SK-N-SH treated with all-trans-retinoic acid at 6 μM for 48 hours (cell line): ENCODE data around the gene SLC1A4.
"Not testable (repeated sequence)": the region's sequence is repeated elsewhere in the genome, so short reads cannot be mapped to it uniquely, and the experiment has no call there.

Experiments
- ATAC-seq: fragments of 200-7000 bp; cut with Tn5 transposase; 3 replicates; pipeline ENCODE4 v1.9.1; 2020; ENCODE audit warnings: mild to moderate bottlenecking, moderate library complexity
- ARNTL ChIP-seq: fragments of 450-650 bp; formaldehyde crosslinking; IDR thresholded peaks from 2 replicates; pipeline ENCODE4 v1.5.0; 2020; ENCODE audit warnings: low read depth, mild to moderate bottlenecking, moderate library complexity, borderline replicate concordance
- BACH2 ChIP-seq: fragments of 250-450 bp; sonication (Bioruptor Pico); IDR thresholded peaks from 2 replicates; pipeline ENCODE4 v1.9.0; 2021; ENCODE audit warnings: mild to moderate bottlenecking, borderline replicate concordance
- CSDC2 ChIP-seq: fragments of 250-450 bp; sonication (Bioruptor Pico); IDR thresholded peaks from 2 replicates; pipeline ENCODE4 v1.5.0; 2020; ENCODE audit warnings: mild to moderate bottlenecking, moderate library complexity
- ESRRG ChIP-seq: fragments of 250-450 bp; sonication (Bioruptor Pico); IDR thresholded peaks from 2 replicates; pipeline ENCODE4 v1.6.1; 2021; ENCODE audit warnings: mild to moderate bottlenecking
- GLIS3 ChIP-seq: fragments of 250-450 bp; sonication (Bioruptor Pico); IDR thresholded peaks from 2 replicates; pipeline ENCODE4 v1.5.0; 2020; ENCODE audit warnings: mild to moderate bottlenecking, moderate library complexity
- ISL1 ChIP-seq: fragments of 250-450 bp; sonication (Bioruptor Pico); IDR thresholded peaks from 2 replicates; pipeline ENCODE4 v2.1.2; 2022; ENCODE audit warnings: mild to moderate bottlenecking, moderate library complexity
- OSR1 ChIP-seq: fragments of 250-450 bp; sonication (Bioruptor Pico); IDR thresholded peaks from 2 replicates; pipeline ENCODE4 v1.8.0; 2022; ENCODE audit warnings: moderate library complexity, mild to moderate bottlenecking, inconsistent platforms
- PPARA ChIP-seq: fragments of 250-450 bp; sonication (Bioruptor Pico); IDR thresholded peaks from 2 replicates; pipeline ENCODE4 v1.5.0; 2020; ENCODE audit warnings: mild to moderate bottlenecking, borderline replicate concordance
- RARB ChIP-seq: fragments of 250-450 bp; sonication (Bioruptor Pico); IDR thresholded peaks from 2 replicates; pipeline ENCODE4 v1.8.0; 2021; ENCODE audit warnings: mild to moderate bottlenecking, moderate library complexity
- SNAI2 ChIP-seq: fragments of 250-450 bp; sonication (Bioruptor Pico); IDR thresholded peaks from 2 replicates; pipeline ENCODE4 v1.5.0; 2020; ENCODE audit warnings: mild to moderate bottlenecking, moderate library complexity
- TCF4 ChIP-seq: fragments of 250-450 bp; sonication (Bioruptor Pico); IDR thresholded peaks from 2 replicates; pipeline ENCODE4 v1.8.0; 2021; ENCODE audit warnings: mild to moderate bottlenecking, moderate library complexity, borderline replicate concordance
- TOX ChIP-seq: fragments of 250-450 bp; sonication (Bioruptor Pico); IDR thresholded peaks from 2 replicates; pipeline ENCODE4 v1.8.0; 2021; ENCODE audit warnings: mild to moderate bottlenecking, moderate library complexity, borderline replicate concordance
- TSHZ2 ChIP-seq: fragments of 250-450 bp; sonication (Bioruptor Pico); IDR thresholded peaks from 2 replicates; pipeline ENCODE4 v1.5.0; 2020; ENCODE audit warnings: mild to moderate bottlenecking, moderate library complexity
- ZFP30 ChIP-seq: fragments of 450-650 bp; formaldehyde crosslinking; IDR thresholded peaks from 2 replicates; pipeline ENCODE4 v1.5.0; 2022; ENCODE audit warnings: mild to moderate bottlenecking, moderate library complexity
- ZNF565 ChIP-seq: fragments of 450-650 bp; formaldehyde crosslinking; conservative IDR thresholded peaks from 2 replicates; pipeline ENCODE4 v1.5.0; 2020; ENCODE audit warnings: low read depth, mild to moderate bottlenecking, moderate library complexity
- ZNF70 ChIP-seq: fragments of 450-650 bp; formaldehyde crosslinking; IDR thresholded peaks from 2 replicates; pipeline ENCODE4 v1.5.0; 2020; ENCODE audit warnings: mild to moderate bottlenecking, moderate library complexity
- ZNF8 ChIP-seq: fragments of 450-650 bp; formaldehyde crosslinking; IDR thresholded peaks from 2 replicates; pipeline ENCODE4 v1.5.0; 2020; ENCODE audit warnings: mild to moderate bottlenecking, moderate library complexity
- TF ChIP-seq, protein P1 (sequence below): fragments of 250-450 bp; sonication (Bioruptor Pico); IDR thresholded peaks from 2 replicates; pipeline ENCODE4 v1.8.0; 2020; ENCODE audit warnings: mild to moderate bottlenecking, moderate library complexity, borderline replicate concordance
- TF ChIP-seq, protein P2 (sequence below): fragments of 250-450 bp; sonication (Bioruptor Pico); IDR thresholded peaks from 2 replicates; pipeline ENCODE4 v1.5.1; 2021; ENCODE audit warnings: mild to moderate bottlenecking, moderate library complexity
- TF ChIP-seq, protein P3 (sequence below): fragments of 250-450 bp; sonication (Bioruptor Pico); IDR thresholded peaks from 2 replicates; pipeline ENCODE4 v1.5.1; 2020; ENCODE audit warnings: low read depth, mild to moderate bottlenecking, moderate library complexity

Gene SLC1A4

GRCh38 chr2:64958556-64958955 lies 30.6 kb upstream of the SLC1A4 start (continued):
- TF ChIP-seq, protein P1, sequence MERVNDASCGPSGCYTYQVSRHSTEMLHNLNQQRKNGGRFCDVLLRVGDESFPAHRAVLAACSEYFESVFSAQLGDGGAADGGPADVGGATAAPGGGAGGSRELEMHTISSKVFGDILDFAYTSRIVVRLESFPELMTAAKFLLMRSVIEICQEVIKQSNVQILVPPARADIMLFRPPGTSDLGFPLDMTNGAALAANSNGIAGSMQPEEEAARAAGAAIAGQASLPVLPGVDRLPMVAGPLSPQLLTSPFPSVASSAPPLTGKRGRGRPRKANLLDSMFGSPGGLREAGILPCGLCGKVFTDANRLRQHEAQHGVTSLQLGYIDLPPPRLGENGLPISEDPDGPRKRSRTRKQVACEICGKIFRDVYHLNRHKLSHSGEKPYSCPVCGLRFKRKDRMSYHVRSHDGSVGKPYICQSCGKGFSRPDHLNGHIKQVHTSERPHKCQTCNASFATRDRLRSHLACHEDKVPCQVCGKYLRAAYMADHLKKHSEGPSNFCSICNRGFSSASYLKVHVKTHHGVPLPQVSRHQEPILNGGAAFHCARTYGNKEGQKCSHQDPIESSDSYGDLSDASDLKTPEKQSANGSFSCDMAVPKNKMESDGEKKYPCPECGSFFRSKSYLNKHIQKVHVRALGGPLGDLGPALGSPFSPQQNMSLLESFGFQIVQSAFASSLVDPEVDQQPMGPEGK (CRISPR knock-in tag) = no peak
- TF ChIP-seq ZNF8 (no peak), TOX (CRISPR knock-in tag) (no peak), RARB (CRISPR knock-in tag) (no peak), ESRRG (no peak)
- TF ChIP-seq, all 23 proteins: peak for 0

GRCh38 chr2:64960819-64961218 lies 28.4 kb upstream of the SLC1A4 start:
- TF ChIP-seq TSHZ2 (CRISPR knock-in tag) = no peak
- TF ChIP-seq, protein P2, sequence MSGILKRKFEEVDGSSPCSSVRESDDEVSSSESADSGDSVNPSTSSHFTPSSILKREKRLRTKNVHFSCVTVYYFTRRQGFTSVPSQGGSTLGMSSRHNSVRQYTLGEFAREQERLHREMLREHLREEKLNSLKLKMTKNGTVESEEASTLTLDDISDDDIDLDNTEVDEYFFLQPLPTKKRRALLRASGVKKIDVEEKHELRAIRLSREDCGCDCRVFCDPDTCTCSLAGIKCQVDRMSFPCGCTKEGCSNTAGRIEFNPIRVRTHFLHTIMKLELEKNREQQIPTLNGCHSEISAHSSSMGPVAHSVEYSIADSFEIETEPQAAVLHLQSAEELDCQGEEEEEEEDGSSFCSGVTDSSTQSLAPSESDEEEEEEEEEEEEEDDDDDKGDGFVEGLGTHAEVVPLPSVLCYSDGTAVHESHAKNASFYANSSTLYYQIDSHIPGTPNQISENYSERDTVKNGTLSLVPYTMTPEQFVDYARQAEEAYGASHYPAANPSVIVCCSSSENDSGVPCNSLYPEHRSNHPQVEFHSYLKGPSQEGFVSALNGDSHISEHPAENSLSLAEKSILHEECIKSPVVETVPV = no peak
- TF ChIP-seq, protein P3, sequence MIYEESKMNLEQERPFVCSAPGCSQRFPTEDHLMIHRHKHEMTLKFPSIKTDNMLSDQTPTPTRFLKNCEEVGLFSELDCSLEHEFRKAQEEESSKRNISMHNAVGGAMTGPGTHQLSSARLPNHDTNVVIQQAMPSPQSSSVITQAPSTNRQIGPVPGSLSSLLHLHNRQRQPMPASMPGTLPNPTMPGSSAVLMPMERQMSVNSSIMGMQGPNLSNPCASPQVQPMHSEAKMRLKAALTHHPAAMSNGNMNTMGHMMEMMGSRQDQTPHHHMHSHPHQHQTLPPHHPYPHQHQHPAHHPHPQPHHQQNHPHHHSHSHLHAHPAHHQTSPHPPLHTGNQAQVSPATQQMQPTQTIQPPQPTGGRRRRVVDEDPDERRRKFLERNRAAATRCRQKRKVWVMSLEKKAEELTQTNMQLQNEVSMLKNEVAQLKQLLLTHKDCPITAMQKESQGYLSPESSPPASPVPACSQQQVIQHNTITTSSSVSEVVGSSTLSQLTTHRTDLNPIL (CRISPR knock-in tag) = no peak
- no peak for TF ChIP-seq CSDC2
- no peak for TF ChIP-seq ZNF70 (CRISPR knock-in tag)
- no peak for TF ChIP-seq ZFP30
- no peak for ATAC-seq

- not testable (repeated sequence) for ATAC-seq
Observed at GRCh38 chr2:64963138-64963537, 26.1 kb upstream of the SLC1A4 start.

- no peak for ATAC-seq
- no peak for TF ChIP-seq BACH2 (CRISPR knock-in tag)
- TF ChIP-seq TCF4 = no peak
- TF ChIP-seq RARB (CRISPR knock-in tag) = no peak
- no peak for TF ChIP-seq TOX (CRISPR knock-in tag)
- no peak for TF ChIP-seq ISL1 (CRISPR knock-in tag)
- TF ChIP-seq ARNTL = no peak
- no peak for TF ChIP-seq CSDC2
- no peak for TF ChIP-seq GLIS3 (CRISPR knock-in tag)
- TF ChIP-seq ZNF70 (CRISPR knock-in tag) = no peak
- TF ChIP-seq, protein P1 (CRISPR knock-in tag) = no peak
- no peak for TF ChIP-seq SNAI2 (CRISPR knock-in tag)
- TF ChIP-seq, protein P2 = no peak
- TF ChIP-seq, protein P3 (CRISPR knock-in tag) = no peak
- TF ChIP-seq OSR1 (CRISPR knock-in tag) = no peak
- no peak for TF ChIP-seq ESRRG
- no peak for TF ChIP-seq PPARA (CRISPR knock-in tag)
- TF ChIP-seq ZNF565 (CRISPR knock-in tag) = no peak
- no peak for TF ChIP-seq ZNF8
- TF ChIP-seq ZFP30 = no peak
- TF ChIP-seq, all 23 proteins: peak for 0
Observed at GRCh38 chr2:64963719-64964118, 25.5 kb upstream of the SLC1A4 start.
